CD14-positive monocyte (primary cell): ENCODE data around the gene IRS2. TPM values are rescaled to one million over a fixed set of nuclear protein-coding genes. Genes with fewer than 3 reads are reported as not detected.
A peak's percentile ranks its signal among the peaks of the same experiment; 100 is the strongest.

Source experiments
- DNase-seq, 3 donors: peaks; one replicate each; pipeline ENCODE4 v3.0.0-alpha.2; 2011 to 2022
- H2AFZ ChIP-seq: 2 replicates; pipeline ENCODE4 v1.6.0; 2012; ENCODE audit warnings: mild to moderate bottlenecking, low read depth, low read length, inconsistent platforms; ENCODE audit not compliant: insufficient read depth, poor library complexity, severe bottlenecking
- H3K27ac ChIP-seq, 2 donors: 1 replicate in 1 of 2; 2 replicates in 1 of 2; pipeline ENCODE4 v1.5.1; 2012 to 2013; ENCODE audit warnings: low read length in 2 of 2, control low read depth in 1 of 2, inconsistent platforms in 1 of 2, low read depth in 1 of 2, mild to moderate bottlenecking in 1 of 2
- H3K27me3 ChIP-seq, 2 donors: one replicate each; pipeline versions ENCODE4 v1.6.0 to v1.6.1; 2011 to 2013; ENCODE audit warnings: low read length in 2 of 2; ENCODE audit not compliant: control insufficient read depth in 2 of 2, insufficient read depth in 2 of 2
- H3K36me3 ChIP-seq, 2 donors: replicated peaks in 1 of 2; 1 replicate in 1 of 2; 2 replicates in 1 of 2; pipeline versions ENCODE4 v1.5.1 to v1.6.1; 2012 to 2013; ENCODE audit warnings: low read length in 2 of 2, control low read depth in 1 of 2, inconsistent platforms in 1 of 2, mild to moderate bottlenecking in 1 of 2; ENCODE audit not compliant: insufficient read depth in 2 of 2, control insufficient read depth in 1 of 2
- H3K4me1 ChIP-seq, 2 donors: 1 replicate in 1 of 2; 2 replicates in 1 of 2; pipeline versions ENCODE4 v1.5.1 to v1.6.1; 2012 to 2013; ENCODE audit warnings: low read length in 2 of 2, control low read depth in 1 of 2, inconsistent platforms in 1 of 2, mild to moderate bottlenecking in 1 of 2, moderate library complexity in 1 of 2; ENCODE audit not compliant: insufficient read depth in 2 of 2, control insufficient read depth in 1 of 2
- H3K4me2 ChIP-seq: replicated peaks from 2 replicates; pipeline ENCODE3; 2012; ENCODE audit warnings: low read length, moderate library complexity, mild to moderate bottlenecking; ENCODE audit not compliant: poor library complexity, severe bottlenecking; ENCODE audit errors: extremely low read depth
- H3K4me3 ChIP-seq, 3 experiments: fragments of 200-600 bp in 1 of 3; sonication (generic) in 1 of 3; replicated peaks in 1 of 3; 1 replicate in 2 of 3; 2 replicates in 1 of 3; pipeline ENCODE4 v1.5.1; 2011 to 2013; ENCODE audit warnings: low read length in 3 of 3, mild to moderate bottlenecking in 3 of 3, control low read depth in 2 of 3, low read depth in 2 of 3, inconsistent platforms in 1 of 3, moderate library complexity in 1 of 3
- H3K79me2 ChIP-seq: 2 replicates; pipeline ENCODE4 v1.6.0; 2012; ENCODE audit warnings: mild to moderate bottlenecking, control low read depth, inconsistent platforms, low read length, moderate library complexity; ENCODE audit not compliant: insufficient read depth
- H3K9ac ChIP-seq: 2 replicates; pipeline ENCODE4 v1.6.0; 2017; ENCODE audit warnings: low read length, mild to moderate bottlenecking; ENCODE audit not compliant: insufficient read depth, poor library complexity, severe bottlenecking
- H3K9me3 ChIP-seq, 2 donors: replicated peaks in 1 of 2; 1 replicate in 1 of 2; 2 replicates in 1 of 2; pipeline versions ENCODE4 v1.5.1 to v1.6.1; 2012 to 2013; ENCODE audit warnings: low read length in 2 of 2, control low read depth in 1 of 2; ENCODE audit not compliant: control insufficient read depth in 1 of 2, insufficient read depth in 1 of 2
- H4K20me1 ChIP-seq: 2 replicates; pipeline ENCODE4 v1.6.0; 2012; ENCODE audit warnings: mild to moderate bottlenecking, low read length, control low read depth, moderate library complexity; ENCODE audit not compliant: insufficient read depth
- H3K27ac Mint-ChIP-seq, 7 donors: one replicate each; pipeline ENCODE4 v1.8.0; 2020; ENCODE audit warnings: mild to moderate bottlenecking in 7 of 7, mixed read lengths in 7 of 7, moderate library complexity in 6 of 7, inconsistent platforms in 2 of 7
- H3K27me3 Mint-ChIP-seq, 3 donors: one replicate each; pipeline ENCODE4 v1.8.0; 2021 to 2022; ENCODE audit warnings: low read depth in 3 of 3, mild to moderate bottlenecking in 3 of 3, mixed read lengths in 3 of 3, moderate library complexity in 3 of 3, inconsistent platforms in 1 of 3
- H3K36me3 Mint-ChIP-seq, 2 donors: one replicate each; pipeline ENCODE4 v1.8.0; 2020; ENCODE audit warnings: mixed read lengths in 2 of 2, inconsistent platforms in 1 of 2, mild to moderate bottlenecking in 1 of 2
- H3K4me1 Mint-ChIP-seq: one replicate; pipeline ENCODE4 v1.8.0; 2020; ENCODE audit warnings: mild to moderate bottlenecking, mixed read lengths
- H3K4me3 Mint-ChIP-seq, 2 donors: one replicate each; pipeline ENCODE4 v1.8.0; 2020; ENCODE audit warnings: mild to moderate bottlenecking in 2 of 2, mixed read lengths in 2 of 2, moderate library complexity in 1 of 2
- H3K9me3 Mint-ChIP-seq, 7 donors: one replicate each; pipeline ENCODE4 v1.8.0; 2020 to 2022; ENCODE audit warnings: mixed read lengths in 7 of 7, mild to moderate bottlenecking in 6 of 7, moderate library complexity in 6 of 7, inconsistent platforms in 2 of 7
- CTCF ChIP-seq: fragments of 200-600 bp; IDR thresholded peaks from one replicate; pipeline ENCODE4 v1.8.0; 2022; ENCODE audit warnings: antibody characterized with exemption, mild to moderate bottlenecking
- WGBS: methylation state at CpG from one replicate; pipeline ENCODE4 v1.1.5; 2013; ENCODE audit warnings: missing lambda C conversion rate; ENCODE audit not compliant: insufficient coverage; 5-methylcytosine and 5-hydroxymethylcytosine counted together
- intact Hi-C, 2 donors: fragments of 100-400 bp; cut with micrococcal nuclease; formaldehyde crosslinking; loops; one replicate each; pipeline versions ENCODE4 v1.15.0 to v1.15.1; 2023
- polyA plus RNA-seq, 3 donors: library from polyadenylated mRNA; depleted of rRNA in 1 of 3; unstranded in 2 of 3; stranded (reverse) in 1 of 3; fragments of 300-500 nt in 2 of 3; fragments of >200 nt in 1 of 3; fragmentation: Illumina TruSeq in 2 of 3; gene quantifications; 1 replicate in 2 of 3; 2 replicates in 1 of 3; pipeline ENCODE4 v1.2.3, GENCODE V29; 2012 to 2021

Gene IRS2
- polyA plus RNA-seq, 3 donors, result 2.4 to 27.1 (median 3.5) TPM

- no peaks in the 10 kb centered on the region for H3K36me3 ChIP-seq
- whole genome bisulfite sequencing, result 93% methylated on average over 7 of the region's 7 CpGs
- no peak overlapping the region for H2AFZ ChIP-seq
- intact Hi-C loops, result no loop called here
- no peak overlapping the region for H3K27ac ChIP-seq
- no peak for TF ChIP-seq CTCF
- H3K4me1 ChIP-seq, result peaks cover 13% of the 10 kb centered on the region in 2 donors
- peaks cover 34% of the 10 kb centered on the region for H3K4me1 Mint-ChIP-seq
- no peak overlapping the region for H3K27ac Mint-ChIP-seq
- H3K36me3 Mint-ChIP-seq, result no peaks in the 10 kb centered on the region
- H3K27me3 ChIP-seq, result no peaks in the 10 kb centered on the region
- no peak for DNase-seq
- no peaks in the 10 kb centered on the region for H3K9me3 ChIP-seq
- no peaks in the 10 kb centered on the region for H4K20me1 ChIP-seq
- H3K27me3 Mint-ChIP-seq, result peaks cover 2 to 6% (median 5%) of the 10 kb centered on the region in 3 donors
- no peak overlapping the region for H3K4me3 ChIP-seq
- no peak overlapping the region for H3K9ac ChIP-seq
- no peaks in the 10 kb centered on the region for H3K79me2 ChIP-seq
- no peak overlapping the region for H3K4me2 ChIP-seq
- H3K4me3 Mint-ChIP-seq, result no peak overlapping the region
- no peaks in the 10 kb centered on the region for H3K9me3 Mint-ChIP-seq
Measured at GRCh38 chr13:109725995-109726637, 60.3 kb downstream of the IRS2 start.

- TF ChIP-seq CTCF, result no peak
- Histone ChIP-seq H2AFZ (no peak overlapping the region), H3K79me2 (no peaks in the 10 kb centered on the region), H3K9me3 (no peaks in the 10 kb centered on the region), H3K4me3 (no peak overlapping the region), H3K9ac (no peak overlapping the region), H3K27ac (no peak overlapping the region), H3K36me3 (no peaks in the 10 kb centered on the region), H3K27me3 (no peaks in the 10 kb centered on the region), H4K20me1 (no peaks in the 10 kb centered on the region), H3K4me2 (no peak overlapping the region), H3K4me1 (peaks cover 13% of the 10 kb centered on the region in 2 donors)
- no peaks in the 10 kb centered on the region for H3K36me3 Mint-ChIP-seq
- H3K27me3 Mint-ChIP-seq, result peaks cover 2 to 6% (median 5%) of the 10 kb centered on the region in 3 donors
- peak in 1 of 3 donors; percentile 36 for DNase-seq
- 0% methylated on average over 1 of the region's 4 CpGs for WGBS
- H3K4me1 Mint-ChIP-seq, result peaks cover 29% of the 10 kb centered on the region
- H3K9me3 Mint-ChIP-seq, result no peaks in the 10 kb centered on the region
- intact Hi-C loops, result no loop called here
- peak overlapping the region in 1 of 2 donors; percentile 70 for H3K4me3 Mint-ChIP-seq
- H3K27ac Mint-ChIP-seq, result peak overlapping the region in 4 of 7 donors; percentile 39 to 55 (median 44)
Measured at GRCh38 chr13:109725297-109725696, 61.1 kb downstream of the IRS2 start.
